HFF-Myc (cell line): Measurements from ENCODE around the gene EPAS1.

Experiments used
- DNase-seq: peaks from one replicate; pipeline ENCODE4 v3.0.0-alpha.2; 2011; ENCODE audit warnings: low read depth; ENCODE audit errors: extremely low read depth
- H3K4me3 ChIP-seq: replicated peaks from 2 replicates; pipeline ENCODE4 v1.5.1; 2011; ENCODE audit warnings: low read depth, mild to moderate bottlenecking, control low read depth, low read length
- CTCF ChIP-seq: IDR thresholded peaks from 2 replicates; pipeline ENCODE4 v1.5.1; 2012; ENCODE audit warnings: mild to moderate bottlenecking, low read depth, low read length, control low read depth; ENCODE audit errors: missing control alignments

Gene EPAS1

DNA sequence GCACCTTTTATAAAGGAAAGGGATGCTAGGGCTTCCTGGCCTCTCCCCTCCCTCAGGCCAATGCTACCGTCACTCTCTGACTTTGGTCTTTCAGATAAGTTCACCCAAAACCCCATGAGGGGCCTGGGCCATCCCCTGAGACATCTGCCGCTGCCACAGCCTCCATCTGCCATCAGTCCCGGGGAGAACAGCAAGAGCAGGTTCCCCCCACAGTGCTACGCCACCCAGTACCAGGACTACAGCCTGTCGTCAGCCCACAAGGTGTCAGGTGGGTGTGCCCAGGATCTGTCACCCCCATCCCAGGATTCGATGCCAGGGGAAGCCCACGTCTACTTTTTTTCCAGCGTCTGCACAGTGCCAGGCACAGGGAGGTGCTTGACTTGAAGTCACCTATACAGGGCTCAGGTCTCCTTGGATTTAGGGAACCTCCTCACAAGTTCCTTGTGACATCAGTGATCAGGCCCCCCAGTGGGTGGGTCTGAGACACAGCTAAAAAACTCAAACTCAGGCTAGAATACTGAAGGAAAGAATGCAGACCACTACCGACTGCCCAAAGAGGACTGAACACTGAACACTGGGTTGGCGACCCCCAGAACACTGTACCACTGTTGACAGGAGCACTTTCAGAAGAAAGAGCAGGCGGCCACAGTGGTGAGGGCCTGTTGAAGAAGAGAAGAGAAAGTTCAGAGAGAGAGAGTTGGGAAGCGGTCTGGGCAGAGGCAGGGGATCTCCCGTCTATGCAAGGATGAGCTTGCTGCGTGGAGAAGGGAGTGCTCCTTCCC, 85.3 kb downstream of the EPAS1 start:
- TF ChIP-seq CTCF: no peak
- no peak for DNase-seq
- no peak overlapping the region for H3K4me3 ChIP-seq

- no peak overlapping the region for H3K4me3 ChIP-seq
- TF ChIP-seq CTCF: no peak
- DNase-seq: no peak
Observed at GRCh38 chr2:46383113-46383395, 85.8 kb downstream of the EPAS1 start.

DNA sequence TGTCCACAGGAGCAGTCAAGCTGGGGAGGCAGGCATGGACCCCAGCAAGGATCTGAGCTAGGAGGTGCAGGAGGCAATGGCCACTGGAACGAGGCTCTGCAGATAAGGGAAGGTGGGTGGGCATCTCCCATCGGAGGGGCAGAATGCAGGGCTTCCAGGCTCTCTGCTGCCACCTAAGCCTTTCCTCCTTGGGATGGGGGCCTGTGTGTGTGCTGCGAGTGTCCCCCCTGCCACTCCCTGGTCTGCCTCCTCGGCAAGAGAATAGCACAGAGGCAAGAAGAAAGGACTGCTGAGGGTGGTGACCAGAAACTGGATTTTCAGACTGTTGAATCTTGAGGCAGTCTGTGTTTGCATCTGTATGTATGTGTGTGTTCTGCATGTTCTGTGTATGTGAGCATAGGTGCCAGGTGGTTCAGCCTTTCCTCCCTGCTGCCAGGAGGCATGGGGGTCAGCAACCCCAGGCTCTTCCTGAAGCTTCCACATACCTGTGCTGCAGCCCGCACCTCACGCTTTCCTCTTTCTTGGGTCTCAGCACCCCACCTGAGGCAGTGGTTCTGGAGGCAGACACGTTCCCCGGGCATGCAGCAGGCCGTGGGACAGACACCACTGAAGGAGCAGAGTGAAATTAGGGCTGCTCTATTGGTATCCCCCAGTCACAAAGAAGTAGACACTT, 86.7 kb downstream of the EPAS1 start:
- no peak overlapping the region for H3K4me3 ChIP-seq
- no peak for TF ChIP-seq CTCF
- no peak for DNase-seq

DNA sequence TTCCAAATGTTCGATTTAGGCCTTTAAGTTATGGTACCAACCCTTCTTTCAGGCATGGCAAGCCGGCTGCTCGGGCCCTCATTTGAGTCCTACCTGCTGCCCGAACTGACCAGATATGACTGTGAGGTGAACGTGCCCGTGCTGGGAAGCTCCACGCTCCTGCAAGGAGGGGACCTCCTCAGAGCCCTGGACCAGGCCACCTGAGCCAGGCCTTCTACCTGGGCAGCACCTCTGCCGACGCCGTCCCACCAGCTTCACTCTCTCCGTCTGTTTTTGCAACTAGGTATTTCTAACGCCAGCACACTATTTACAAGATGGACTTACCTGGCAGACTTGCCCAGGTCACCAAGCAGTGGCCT, 87.2 kb downstream of the EPAS1 start:
- no peak overlapping the region for H3K4me3 ChIP-seq
- no peak for TF ChIP-seq CTCF
- DNase-seq: no peak

DNA sequence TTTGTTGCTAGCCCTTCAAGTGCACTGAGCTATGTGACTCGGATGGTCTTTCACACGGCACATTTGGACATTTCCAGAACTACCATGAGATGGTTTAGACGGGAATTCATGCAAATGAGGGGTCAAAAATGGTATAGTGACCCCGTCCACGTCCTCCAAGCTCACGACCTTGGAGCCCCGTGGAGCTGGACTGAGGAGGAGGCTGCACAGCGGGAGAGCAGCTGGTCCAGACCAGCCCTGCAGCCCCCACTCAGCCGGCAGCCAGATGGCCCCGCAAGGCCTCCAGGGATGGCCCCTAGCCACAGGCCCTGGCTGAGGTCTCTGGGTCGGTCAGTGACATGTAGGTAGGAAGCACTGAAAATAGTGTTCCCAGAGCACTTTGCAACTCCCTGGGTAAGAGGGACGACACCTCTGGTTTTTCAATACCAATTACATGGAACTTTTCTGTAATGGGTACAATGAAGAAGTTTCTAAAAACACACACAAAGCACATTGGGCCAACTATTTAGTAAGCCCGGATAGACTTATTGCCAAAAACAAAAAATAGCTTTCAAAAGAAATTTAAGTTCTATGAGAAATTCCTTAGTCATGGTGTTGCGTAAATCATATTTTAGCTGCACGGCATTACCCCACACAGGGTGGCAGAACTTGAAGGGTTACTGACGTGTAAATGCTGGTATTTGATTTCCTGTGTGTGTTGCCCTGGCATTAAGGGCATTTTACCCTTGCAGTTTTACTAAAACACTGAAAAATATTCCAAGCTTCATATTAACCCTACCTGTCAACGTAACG, 88.8 kb downstream of the EPAS1 start:
- no peak for DNase-seq
- TF ChIP-seq CTCF: no peak
- no peak overlapping the region for H3K4me3 ChIP-seq

- no peak overlapping the region for H3K4me3 ChIP-seq
- no peak for DNase-seq
- TF ChIP-seq CTCF: no peak
Observed at GRCh38 chr2:46386763-46387162, 89.6 kb downstream of the EPAS1 start.
